Activated CD4-positive, alpha-beta T cell treated with anti-CD3 and anti-CD28 coated beads, Interleukin-10, Interleukin-2, amounts not matched to agents 100 ng/mL and 50 ng/mL, durations not matched to agents 16 hours and 8 hours (primary cell): ENCODE measurements around the gene WNT1.
A peak's percentile ranks its signal among the peaks of the same experiment; 100 is the strongest.

Source experiments
- DNase-seq: peaks from one replicate; pipeline ENCODE4 v3.0.0-alpha.2; 2020

The WNT1 gene

GRCh38 chr12:48961801-48962200 is 16.3 kb upstream of the WNT1 start:
- DNase-seq = no peak

GRCh38 chr12:48965298-48965838 is 12.8 kb upstream of the WNT1 start:
- no peak for DNase-seq

DNA sequence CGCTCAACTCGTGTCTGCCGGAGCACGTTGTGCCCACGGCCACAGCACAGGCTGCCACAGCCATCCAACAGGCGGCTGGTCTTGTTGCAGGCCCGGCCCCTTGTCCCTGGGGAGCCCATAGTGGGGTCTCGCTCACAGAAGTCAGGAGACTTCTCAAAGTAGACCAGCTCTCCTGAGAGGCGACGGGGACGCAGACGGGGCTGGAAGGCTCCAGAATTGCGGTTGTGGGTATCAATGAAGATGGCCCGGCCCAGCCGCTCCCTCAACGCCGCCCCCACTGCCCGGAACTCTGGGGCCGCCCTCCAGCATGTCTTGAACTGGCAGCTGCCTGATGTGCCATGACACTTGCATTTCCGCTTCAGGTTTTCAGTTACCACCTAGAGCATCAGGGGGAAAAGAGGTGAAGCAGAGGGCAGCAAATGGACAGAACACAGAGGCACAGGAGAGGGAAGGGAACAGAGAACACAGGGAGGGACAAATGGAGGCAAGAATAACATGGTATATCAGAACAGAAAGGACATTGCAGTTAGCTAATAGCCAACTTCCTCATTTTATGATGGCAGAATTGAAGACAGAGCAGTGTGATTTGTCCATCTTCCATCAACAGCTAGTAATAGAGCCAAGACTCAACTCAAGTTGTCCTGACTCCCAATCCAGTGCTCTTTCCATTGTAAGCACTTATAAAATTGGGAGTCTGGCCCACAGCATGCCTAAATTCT is 11.8 kb upstream of the WNT1 start:
- DNase-seq = no peak

GRCh38 chr12:48967991-48968390 is 10.1 kb upstream of the WNT1 start:
- no peak for DNase-seq

GRCh38 chr12:48968467-48968866 is 9.7 kb upstream of the WNT1 start:
- DNase-seq = no peak

DNA sequence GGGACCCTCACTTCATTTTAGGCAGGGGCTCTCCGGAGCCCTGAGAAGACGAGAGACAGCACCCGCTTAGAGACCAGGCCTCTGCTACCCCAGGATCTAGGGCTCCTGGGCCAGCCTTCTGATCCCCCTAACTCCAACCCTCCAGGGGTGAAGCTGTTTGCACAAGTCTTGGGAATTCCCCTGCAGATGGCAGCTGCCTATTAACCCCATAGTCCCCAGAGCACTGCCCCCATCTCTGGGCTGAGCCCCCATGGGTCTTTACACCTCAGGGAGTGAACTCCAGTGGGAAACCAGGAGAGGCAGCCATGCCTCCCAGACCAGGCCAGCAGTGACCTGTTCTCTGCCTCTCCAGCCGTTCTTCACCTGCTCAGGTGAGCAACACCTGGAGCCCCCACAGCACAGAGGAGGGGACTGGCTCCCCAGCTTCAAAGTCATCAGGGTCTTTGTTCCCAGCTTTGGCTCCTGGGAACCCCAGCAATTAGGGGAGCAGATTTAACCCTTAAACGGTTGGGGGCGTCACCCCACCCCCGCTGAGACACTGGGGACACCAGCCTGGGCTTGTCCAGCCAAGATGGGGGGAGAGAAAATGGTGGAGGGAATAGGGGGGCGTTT is 8.9 kb upstream of the WNT1 start:
- DNase-seq = no peak

GRCh38 chr12:48969833-48970701 is 8.1 kb upstream of the WNT1 start:
- DNase-seq = no peak

GRCh38 chr12:48970702-48971334 is 7.3 kb upstream of the WNT1 start:
- DNase-seq = no peak

DNA sequence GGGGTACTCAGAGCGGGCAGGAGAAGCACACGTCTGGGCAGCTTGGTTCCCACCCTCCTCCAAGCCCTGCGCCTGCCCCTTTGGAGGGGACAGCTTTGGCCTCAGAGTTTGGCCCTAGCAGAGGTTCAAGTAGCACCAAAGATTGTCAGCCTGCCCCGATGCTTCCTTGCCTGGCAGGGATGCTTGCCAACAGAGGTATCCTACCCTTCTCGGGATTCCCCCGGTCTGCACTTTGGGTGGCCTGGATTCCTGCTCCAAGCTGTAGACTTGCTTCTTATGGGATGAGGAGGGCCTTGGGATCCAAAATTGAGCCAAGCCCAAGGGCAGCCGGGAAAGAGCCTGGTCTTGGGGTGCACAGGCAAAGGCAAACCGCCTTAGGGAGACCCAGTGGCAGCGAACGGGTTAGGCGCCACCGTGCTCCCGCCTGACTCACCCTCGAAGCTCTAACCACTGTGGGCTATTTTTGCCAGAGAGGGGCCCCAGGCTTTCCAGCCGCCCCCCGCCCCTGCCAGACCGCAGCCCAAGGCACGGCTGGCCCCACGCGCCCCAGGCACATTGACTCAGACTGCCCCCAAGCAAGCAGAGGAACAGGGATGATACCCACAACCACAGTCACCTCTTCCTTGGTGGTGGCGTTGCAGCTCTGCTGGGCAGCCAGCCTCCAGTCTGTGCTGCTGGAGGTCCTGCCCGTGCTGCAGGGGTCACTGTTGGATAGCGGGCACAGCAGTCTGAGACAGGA is 5.7 kb upstream of the WNT1 start:
- peak; percentile 46 for DNase-seq

DNA sequence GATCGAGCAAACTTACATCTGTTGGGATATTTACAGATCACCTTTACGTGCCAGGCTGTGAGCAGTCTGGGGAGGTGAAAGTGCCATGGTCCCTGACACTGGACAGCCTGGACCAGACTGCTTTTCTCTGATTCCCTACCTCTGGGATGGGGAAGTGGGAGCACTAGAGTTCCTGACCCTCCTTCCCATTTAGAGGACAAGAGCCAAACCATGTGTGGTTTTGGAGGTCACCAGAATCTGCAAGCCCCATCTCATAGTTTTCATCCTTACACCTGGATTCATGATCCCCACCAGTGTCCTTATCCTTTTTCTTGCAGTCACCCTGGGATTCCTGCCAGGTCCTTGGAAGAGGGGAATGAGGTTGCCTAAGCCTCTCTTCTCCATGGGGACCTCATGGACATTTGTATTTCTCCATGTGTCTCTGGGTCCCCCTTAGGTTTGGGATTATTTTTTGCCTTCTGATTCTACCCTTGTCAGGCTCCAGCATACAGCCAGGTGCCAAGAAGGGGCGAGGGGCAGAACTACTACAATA is 5.1 kb upstream of the WNT1 start:
- no peak for DNase-seq

DNA sequence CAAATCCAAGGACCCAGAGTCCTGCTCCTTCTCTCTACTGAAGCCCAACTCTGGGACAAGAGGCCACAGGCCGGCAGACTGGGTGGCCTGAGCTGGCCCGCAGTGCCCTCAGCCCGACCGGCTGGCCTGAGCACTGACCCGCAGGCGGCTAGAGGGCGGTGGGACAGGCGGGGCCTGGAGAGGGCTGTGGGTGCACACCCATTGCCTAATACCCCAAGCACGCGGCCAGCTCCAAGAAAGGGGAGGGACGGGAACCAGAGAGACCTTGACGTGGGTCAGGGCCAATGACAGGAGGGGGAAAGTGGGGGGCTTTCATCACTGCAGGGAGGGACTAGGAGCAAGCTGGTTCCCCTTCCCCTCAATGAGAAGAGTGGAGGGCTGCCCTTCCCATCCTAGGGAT is 4.6 kb upstream of the WNT1 start:
- DNase-seq = no peak

DNA sequence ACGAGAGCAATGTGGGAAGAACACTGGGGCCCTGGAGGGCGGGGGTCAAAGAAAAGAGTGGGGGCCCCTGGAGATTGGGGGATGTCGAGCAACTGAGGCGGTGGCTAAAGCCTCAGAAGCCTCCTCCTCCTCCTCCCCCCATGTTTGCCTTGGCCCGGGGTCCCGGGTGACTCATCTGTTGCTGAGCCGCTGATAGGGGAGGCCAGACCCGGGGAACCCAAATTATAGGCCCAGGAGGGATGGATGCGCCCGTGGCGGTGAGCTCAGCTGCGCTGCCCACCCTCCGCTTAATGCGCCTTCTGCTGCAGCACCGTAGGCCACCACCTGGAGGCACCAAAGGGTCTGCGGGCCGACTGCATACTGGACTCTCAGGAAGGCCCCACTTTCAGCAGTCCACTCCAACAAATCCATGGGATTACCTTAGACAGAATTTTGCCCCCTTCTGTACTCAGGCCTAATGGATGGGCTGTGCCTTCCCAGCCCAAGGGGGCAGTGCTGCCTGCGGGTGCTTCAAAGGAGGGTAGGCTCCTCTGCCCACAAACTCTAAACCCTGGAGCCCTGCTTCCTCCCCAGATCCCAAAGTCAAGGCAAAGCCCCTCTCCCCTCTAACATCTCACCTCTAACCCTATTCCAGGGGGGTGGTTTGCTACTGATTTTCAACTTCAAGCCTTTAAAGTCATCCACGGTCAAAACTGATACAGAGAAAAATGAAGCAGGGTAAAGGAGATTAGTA is 4.0 kb upstream of the WNT1 start:
- DNase-seq = peak; percentile 39

GRCh38 chr12:48977290-48978281 is 536 bp upstream of the WNT1 start:
- DNase-seq = peak; percentile 82

DNA sequence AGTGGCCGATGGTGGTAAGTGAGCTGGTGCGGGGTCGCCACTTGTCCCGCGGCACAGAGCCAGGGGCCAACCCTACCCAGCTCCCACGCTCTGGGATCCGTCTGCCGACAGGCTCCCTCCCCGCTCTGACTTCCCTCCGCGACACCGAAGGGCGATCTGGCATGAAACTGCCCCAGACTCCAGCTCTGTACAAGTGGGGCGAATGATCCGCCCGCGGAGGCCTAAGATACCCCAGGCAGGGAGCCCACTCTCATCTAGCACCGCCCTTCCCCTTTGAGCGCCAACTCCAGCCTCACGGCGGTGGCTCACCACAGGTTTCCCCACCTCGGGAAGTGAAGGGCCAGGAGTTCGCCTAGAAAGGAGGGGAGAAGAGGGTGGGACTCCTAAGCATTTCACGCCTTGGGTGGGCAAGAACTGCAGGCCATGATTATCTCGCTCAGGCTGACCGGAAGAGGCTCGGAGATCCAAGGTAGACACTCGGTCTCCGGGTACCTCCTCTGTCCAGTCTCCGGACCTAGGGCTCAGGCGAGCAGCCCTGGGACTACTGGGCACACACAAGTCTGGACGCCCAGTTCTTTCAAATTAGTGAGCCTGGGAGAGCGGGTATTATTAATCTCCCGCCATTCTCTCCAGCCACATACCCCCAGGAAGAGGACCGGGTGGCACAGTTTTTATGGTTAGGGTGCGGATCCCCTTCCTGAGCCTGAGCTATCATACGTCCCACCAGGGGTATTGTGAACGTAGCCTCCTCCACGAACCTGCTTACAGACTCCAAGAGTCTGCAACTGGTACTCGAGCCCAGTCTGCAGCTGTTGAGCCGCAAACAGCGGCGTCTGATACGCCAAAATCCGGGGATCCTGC is 849 bp downstream of the WNT1 start:
- no peak for DNase-seq

DNA sequence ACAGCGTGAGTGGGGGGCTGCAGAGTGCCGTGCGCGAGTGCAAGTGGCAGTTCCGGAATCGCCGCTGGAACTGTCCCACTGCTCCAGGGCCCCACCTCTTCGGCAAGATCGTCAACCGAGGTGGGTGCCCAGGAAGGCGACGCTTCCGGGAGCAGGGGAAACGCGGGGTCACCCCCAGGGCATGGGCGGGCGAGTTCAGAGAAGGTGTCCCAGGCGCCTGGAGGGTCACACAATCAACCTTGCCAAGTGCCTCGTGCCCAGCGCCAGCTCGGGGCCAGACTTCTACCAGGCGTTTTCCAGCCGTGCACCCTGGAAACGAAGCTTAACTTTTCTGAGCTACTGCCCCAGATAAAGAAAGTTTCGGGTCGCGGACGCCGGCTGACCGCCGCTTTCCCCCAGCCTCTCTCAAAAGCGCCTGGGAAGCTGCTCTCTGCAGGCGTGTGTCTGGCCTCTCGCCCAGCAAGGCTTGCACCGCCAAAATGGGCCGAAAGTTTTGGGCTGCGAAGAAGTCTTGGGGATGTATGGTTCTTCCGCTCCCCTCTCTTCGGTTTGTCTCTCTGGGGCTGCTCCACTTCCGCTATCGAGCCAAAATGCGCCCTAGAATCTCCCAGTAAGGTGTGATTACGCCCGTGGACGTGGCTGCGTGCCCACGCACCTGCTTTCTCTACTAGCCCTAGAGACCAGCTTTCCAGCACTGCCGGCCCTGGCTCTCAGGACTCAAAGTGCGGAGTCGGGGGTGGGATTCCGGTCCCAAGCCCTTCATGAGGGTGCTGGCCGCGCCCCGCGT is 1.7 kb downstream of the WNT1 start:
- DNase-seq = peak; percentile 23

DNA sequence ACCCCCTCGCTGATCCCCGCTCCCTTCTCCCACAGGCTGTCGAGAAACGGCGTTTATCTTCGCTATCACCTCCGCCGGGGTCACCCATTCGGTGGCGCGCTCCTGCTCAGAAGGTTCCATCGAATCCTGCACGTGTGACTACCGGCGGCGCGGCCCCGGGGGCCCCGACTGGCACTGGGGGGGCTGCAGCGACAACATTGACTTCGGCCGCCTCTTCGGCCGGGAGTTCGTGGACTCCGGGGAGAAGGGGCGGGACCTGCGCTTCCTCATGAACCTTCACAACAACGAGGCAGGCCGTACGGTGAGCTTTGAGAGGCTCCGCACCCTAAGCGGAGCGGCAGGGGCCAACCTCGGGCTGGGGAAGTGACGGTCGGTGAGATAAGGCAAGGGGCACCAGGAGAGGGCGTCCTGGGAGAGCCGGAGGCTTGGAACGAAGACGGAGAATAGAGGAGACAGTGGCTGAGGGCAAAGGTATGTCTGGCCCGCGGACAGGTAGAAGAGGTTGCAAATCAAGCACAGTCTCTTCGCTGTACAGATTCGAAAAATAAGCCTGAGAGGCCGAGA is 2.3 kb downstream of the WNT1 start:
- peak; percentile 37 for DNase-seq

DNA sequence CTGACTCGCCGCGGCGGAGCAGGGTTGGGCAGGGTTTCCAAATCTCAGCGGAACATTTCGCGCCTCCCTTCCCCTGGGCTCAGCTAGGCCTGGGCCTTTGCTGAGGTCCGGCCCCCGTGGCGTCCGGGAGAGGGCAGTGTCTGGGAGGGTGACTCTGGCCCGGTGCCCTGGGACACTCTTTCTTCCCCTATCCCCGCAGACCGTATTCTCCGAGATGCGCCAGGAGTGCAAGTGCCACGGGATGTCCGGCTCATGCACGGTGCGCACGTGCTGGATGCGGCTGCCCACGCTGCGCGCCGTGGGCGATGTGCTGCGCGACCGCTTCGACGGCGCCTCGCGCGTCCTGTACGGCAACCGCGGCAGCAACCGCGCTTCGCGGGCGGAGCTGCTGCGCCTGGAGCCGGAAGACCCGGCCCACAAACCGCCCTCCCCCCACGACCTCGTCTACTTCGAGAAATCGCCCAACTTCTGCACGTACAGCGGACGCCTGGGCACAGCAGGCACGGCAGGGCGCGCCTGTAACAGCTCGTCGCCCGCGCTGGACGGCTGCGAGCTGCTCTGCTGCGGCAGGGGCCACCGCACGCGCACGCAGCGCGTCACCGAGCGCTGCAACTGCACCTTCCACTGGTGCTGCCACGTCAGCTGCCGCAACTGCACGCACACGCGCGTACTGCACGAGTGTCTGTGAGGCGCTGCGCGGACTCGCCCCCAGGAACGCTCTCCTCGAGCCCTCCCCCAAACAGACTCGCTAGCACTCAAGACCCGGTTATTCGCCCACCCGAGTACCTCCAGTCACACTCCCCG is 3.0 kb downstream of the WNT1 start:
- peak; percentile 53 for DNase-seq
